ENCODE measurements around the gene SEL1L. TPM values are rescaled to one million over a fixed set of nuclear protein-coding genes. Genes with fewer than 3 reads are reported as not detected.
"Not testable (repeated sequence)": the region's sequence is repeated elsewhere in the genome, so short reads cannot be mapped to it uniquely, and the experiment has no call there.

SEL1L gene
- polyA plus RNA-seq, 1 donor from 2014 or later, result 39.7 TPM

DNA sequence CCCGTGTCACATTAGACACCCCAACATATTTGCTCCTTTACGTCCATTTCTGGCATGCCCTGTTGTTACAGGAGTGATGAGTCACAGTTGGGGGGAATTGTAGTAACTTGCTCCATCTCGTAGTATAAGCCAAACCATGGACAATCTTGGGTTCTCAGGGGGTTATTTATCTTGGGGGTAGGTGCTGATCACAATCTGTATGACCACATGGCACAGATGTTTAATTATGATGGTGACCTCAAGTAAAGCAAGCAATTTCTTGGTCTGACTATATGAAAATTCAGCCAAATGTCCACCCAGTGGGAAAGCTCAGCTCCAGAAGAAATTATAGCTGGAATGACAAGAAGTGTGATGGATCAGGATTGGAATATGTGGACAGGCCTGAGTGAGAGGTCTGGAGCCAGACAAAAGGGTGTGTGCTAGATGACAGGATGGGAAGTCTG, 101.4 kb downstream of the SEL1L start:
- H3K79me2 ChIP-seq (replicated peaks; ENCODE audit: insufficient read depth, low read length), result peaks cover 13% of the 10 kb centered on the region
- no peak overlapping the region for H3K27ac ChIP-seq (ENCODE audit: low read length)
- no peaks in the 10 kb centered on the region for H4K20me1 ChIP-seq (ENCODE audit: insufficient read depth)
- TF ChIP-seq EZH2 (IDR thresholded peaks at IDR 0.05; ENCODE audit: borderline replicate concordance, insufficient read depth, low read length, poor library complexity, severe bottlenecking), result no peak
- TF ChIP-seq TAF1 (IDR thresholded peaks at IDR 0.05; ENCODE audit: low read depth), result no peak
- TF ChIP-seq POLR2AphosphoS5 (IDR thresholded peaks at IDR 0.05), result no peak
- TF ChIP-seq, protein P1, sequence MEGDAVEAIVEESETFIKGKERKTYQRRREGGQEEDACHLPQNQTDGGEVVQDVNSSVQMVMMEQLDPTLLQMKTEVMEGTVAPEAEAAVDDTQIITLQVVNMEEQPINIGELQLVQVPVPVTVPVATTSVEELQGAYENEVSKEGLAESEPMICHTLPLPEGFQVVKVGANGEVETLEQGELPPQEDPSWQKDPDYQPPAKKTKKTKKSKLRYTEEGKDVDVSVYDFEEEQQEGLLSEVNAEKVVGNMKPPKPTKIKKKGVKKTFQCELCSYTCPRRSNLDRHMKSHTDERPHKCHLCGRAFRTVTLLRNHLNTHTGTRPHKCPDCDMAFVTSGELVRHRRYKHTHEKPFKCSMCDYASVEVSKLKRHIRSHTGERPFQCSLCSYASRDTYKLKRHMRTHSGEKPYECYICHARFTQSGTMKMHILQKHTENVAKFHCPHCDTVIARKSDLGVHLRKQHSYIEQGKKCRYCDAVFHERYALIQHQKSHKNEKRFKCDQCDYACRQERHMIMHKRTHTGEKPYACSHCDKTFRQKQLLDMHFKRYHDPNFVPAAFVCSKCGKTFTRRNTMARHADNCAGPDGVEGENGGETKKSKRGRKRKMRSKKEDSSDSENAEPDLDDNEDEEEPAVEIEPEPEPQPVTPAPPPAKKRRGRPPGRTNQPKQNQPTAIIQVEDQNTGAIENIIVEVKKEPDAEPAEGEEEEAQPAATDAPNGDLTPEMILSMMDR (IDR thresholded peaks at IDR 0.05; ENCODE audit: poor library complexity, severe bottlenecking), result no peak
- TF ChIP-seq SMC3 (conservative IDR thresholded peaks at IDR 0.05; ENCODE audit: poor library complexity), result no peak
- TF ChIP-seq, protein P2, sequence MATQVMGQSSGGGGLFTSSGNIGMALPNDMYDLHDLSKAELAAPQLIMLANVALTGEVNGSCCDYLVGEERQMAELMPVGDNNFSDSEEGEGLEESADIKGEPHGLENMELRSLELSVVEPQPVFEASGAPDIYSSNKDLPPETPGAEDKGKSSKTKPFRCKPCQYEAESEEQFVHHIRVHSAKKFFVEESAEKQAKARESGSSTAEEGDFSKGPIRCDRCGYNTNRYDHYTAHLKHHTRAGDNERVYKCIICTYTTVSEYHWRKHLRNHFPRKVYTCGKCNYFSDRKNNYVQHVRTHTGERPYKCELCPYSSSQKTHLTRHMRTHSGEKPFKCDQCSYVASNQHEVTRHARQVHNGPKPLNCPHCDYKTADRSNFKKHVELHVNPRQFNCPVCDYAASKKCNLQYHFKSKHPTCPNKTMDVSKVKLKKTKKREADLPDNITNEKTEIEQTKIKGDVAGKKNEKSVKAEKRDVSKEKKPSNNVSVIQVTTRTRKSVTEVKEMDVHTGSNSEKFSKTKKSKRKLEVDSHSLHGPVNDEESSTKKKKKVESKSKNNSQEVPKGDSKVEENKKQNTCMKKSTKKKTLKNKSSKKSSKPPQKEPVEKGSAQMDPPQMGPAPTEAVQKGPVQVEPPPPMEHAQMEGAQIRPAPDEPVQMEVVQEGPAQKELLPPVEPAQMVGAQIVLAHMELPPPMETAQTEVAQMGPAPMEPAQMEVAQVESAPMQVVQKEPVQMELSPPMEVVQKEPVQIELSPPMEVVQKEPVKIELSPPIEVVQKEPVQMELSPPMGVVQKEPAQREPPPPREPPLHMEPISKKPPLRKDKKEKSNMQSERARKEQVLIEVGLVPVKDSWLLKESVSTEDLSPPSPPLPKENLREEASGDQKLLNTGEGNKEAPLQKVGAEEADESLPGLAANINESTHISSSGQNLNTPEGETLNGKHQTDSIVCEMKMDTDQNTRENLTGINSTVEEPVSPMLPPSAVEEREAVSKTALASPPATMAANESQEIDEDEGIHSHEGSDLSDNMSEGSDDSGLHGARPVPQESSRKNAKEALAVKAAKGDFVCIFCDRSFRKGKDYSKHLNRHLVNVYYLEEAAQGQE (IDR thresholded peaks at IDR 0.05; ENCODE audit: borderline replicate concordance), result no peak
- TF ChIP-seq EP300 (conservative IDR thresholded peaks at IDR 0.05; ENCODE audit: poor library complexity, severe bottlenecking), result no peak
- no peak for TF ChIP-seq RAD21 (conservative IDR thresholded peaks at IDR 0.05)
- TF ChIP-seq MXI1 (conservative IDR thresholded peaks at IDR 0.05; ENCODE audit: poor library complexity, severe bottlenecking), result no peak
- H3K9me3 ChIP-seq (ENCODE audit: low read length), result no peaks in the 10 kb centered on the region
- H3F3A ChIP-seq (ENCODE audit: insufficient read depth, low read length, poor library complexity, severe bottlenecking), result peaks cover 5% of the 10 kb centered on the region
- H3K4me3 ChIP-seq (ENCODE audit: low read length), result no peak overlapping the region
- no peaks in the 10 kb centered on the region for H3K9me2 ChIP-seq (ENCODE audit: insufficient read depth, low read length)
- no peak overlapping the region for H3K9ac ChIP-seq (ENCODE audit: low read length)
- no peak overlapping the region for H3K4me2 ChIP-seq (ENCODE audit: low read length)
- H2AFZ ChIP-seq (ENCODE audit: low read depth, low read length), result no peak overlapping the region
- no peaks in the 10 kb centered on the region for H3K27me3 ChIP-seq (ENCODE audit: insufficient read depth, low read depth, low read length)
- H3K36me3 ChIP-seq (ENCODE audit: insufficient read depth, low read length), result no peaks in the 10 kb centered on the region

DNA sequence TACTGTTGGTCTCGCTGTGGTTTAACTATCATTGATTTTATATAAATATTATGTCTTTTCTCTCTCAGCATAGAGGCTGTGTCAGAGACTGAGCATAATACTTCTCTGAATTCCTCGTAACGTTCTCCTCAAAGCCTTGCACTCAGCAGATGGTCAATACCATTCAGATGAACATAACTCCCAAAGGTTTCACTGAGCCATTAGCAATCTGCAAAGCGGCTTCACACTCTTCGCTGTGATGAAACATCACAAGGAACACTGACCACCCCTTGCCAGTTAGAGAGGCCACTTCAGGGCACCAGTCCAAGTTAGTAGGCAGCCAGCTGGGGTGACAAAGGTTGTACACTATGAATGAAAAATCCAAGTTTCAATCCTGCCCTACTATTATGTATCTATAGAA, 103.4 kb downstream of the SEL1L start:
- no peaks in the 10 kb centered on the region for H3K27me3 ChIP-seq (ENCODE audit: insufficient read depth, low read depth, low read length)
- H3K79me2 ChIP-seq (replicated peaks; ENCODE audit: insufficient read depth, low read length), result peaks cover 13% of the 10 kb centered on the region
- no peak overlapping the region for H2AFZ ChIP-seq (ENCODE audit: low read depth, low read length)
- no peak overlapping the region for H3K4me3 ChIP-seq (ENCODE audit: low read length)
- H3K4me2 ChIP-seq (ENCODE audit: low read length), result no peak overlapping the region
- no peak overlapping the region for H3K27ac ChIP-seq (ENCODE audit: low read length)
- H3K9me3 ChIP-seq (ENCODE audit: low read length), result no peaks in the 10 kb centered on the region
- TF ChIP-seq, protein P1 (IDR thresholded peaks at IDR 0.05; ENCODE audit: poor library complexity, severe bottlenecking), result no peak
- TF ChIP-seq POLR2AphosphoS5 (IDR thresholded peaks at IDR 0.05), result no peak
- no peak for TF ChIP-seq SMC3 (conservative IDR thresholded peaks at IDR 0.05; ENCODE audit: poor library complexity)
- H4K20me1 ChIP-seq (ENCODE audit: insufficient read depth), result no peaks in the 10 kb centered on the region
- H3K36me3 ChIP-seq (ENCODE audit: insufficient read depth, low read length), result no peaks in the 10 kb centered on the region
- H3K9me2 ChIP-seq (ENCODE audit: insufficient read depth, low read length), result no peaks in the 10 kb centered on the region
- H3F3A ChIP-seq (ENCODE audit: insufficient read depth, low read length, poor library complexity, severe bottlenecking), result peaks cover 2% of the 10 kb centered on the region
- H3K9ac ChIP-seq (ENCODE audit: low read length), result no peak overlapping the region

DNA sequence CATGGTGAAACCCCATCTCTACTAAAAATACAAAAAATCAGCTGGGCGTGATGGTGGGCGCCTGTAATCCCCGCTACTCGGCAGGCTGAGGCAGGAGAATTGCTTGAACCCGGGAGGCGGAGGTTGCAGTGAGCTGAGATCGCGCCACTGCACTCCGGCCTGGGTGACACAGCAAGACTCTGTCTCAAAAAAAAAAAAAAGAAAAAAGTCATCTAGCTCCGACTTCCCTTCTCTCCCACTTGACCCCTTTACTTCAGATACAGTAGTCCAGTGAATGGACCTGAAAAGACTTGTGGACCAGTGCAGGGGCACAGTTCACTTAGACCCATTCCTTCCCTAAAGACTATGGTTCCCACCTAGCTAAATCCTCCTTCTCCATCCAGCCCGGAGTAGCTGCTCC, 103.9 kb downstream of the SEL1L start:
- H3K79me2 ChIP-seq (replicated peaks; ENCODE audit: insufficient read depth, low read length), result peaks cover 13% of the 10 kb centered on the region
- H3K36me3 ChIP-seq (ENCODE audit: insufficient read depth, low read length), result not testable (repeated sequence)

More for the DNA sequence above, 103.9 kb downstream of the SEL1L start:
- not testable (repeated sequence) for H4K20me1 ChIP-seq (ENCODE audit: insufficient read depth); H2AFZ ChIP-seq (ENCODE audit: low read depth, low read length); H3K27ac ChIP-seq (ENCODE audit: low read length); H3K27me3 ChIP-seq (ENCODE audit: insufficient read depth, low read depth, low read length); H3K4me3 ChIP-seq (ENCODE audit: low read length); H3K9ac ChIP-seq (ENCODE audit: low read length); H3K9me3 ChIP-seq (ENCODE audit: low read length); H3K9me2 ChIP-seq (ENCODE audit: insufficient read depth, low read length); H3K4me2 ChIP-seq (ENCODE audit: low read length); H3F3A ChIP-seq (ENCODE audit: insufficient read depth, low read length, poor library complexity, severe bottlenecking)
